Liver (tissue), 3 donors: Measurements from ENCODE around the gene CHTOP.

ENCODE experiments used
- FOXA1 ChIP-seq: IDR thresholded peaks from 2 replicates; pipeline ENCODE4 v1.6.1; 2016; ENCODE audit warnings: antibody characterized with exemption
- FOXA2 ChIP-seq: IDR thresholded peaks from 2 replicates; pipeline ENCODE4 v1.6.1; 2016; ENCODE audit warnings: antibody characterized with exemption
- GABPA ChIP-seq, 2 donors: IDR thresholded peaks in 1 of 2; conservative IDR thresholded peaks in 1 of 2; 2 replicates each; pipeline ENCODE4 v1.6.1; 2016; ENCODE audit warnings: antibody characterized with exemption in 2 of 2, mild to moderate bottlenecking in 1 of 2, moderate library complexity in 1 of 2
- HNF4G ChIP-seq: IDR thresholded peaks from 2 replicates; pipeline ENCODE4 v1.6.1; 2016; ENCODE audit warnings: antibody characterized with exemption
- JUND ChIP-seq, 2 donors: IDR thresholded peaks; 2 replicates each; pipeline ENCODE4 v1.6.1; 2016; ENCODE audit warnings: antibody characterized with exemption in 2 of 2
- RAD21 ChIP-seq, 2 donors: IDR thresholded peaks; 2 replicates each; pipeline ENCODE4 v1.6.1; 2016; ENCODE audit warnings: antibody characterized with exemption in 2 of 2, mild to moderate bottlenecking in 2 of 2
- SP1 ChIP-seq: IDR thresholded peaks from 2 replicates; pipeline ENCODE4 v1.6.1; 2018; ENCODE audit warnings: antibody characterized with exemption, mild to moderate bottlenecking
- TAF1 ChIP-seq: conservative IDR thresholded peaks from 2 replicates; pipeline ENCODE4 v1.6.1; 2016; ENCODE audit warnings: antibody characterized with exemption, mild to moderate bottlenecking
- YY1 ChIP-seq: IDR thresholded peaks from 2 replicates; pipeline ENCODE4 v1.6.1; 2016; ENCODE audit warnings: antibody characterized with exemption, mild to moderate bottlenecking
- TF ChIP-seq, protein P1 (sequence below): fragments of 150-350 bp; IDR thresholded peaks from 2 replicates; pipeline ENCODE4 v1.5.1; 2017; ENCODE audit warnings: improper control_type of control experiment, low read depth, low read length; ENCODE audit not compliant: missing input control
- TF ChIP-seq, protein P2 (sequence below): IDR thresholded peaks from 2 replicates; pipeline ENCODE4 v1.6.1; 2016; ENCODE audit warnings: antibody characterized with exemption, mild to moderate bottlenecking
- TF ChIP-seq, protein P3 (sequence below): IDR thresholded peaks from 2 replicates; pipeline ENCODE4 v1.6.1; 2016; ENCODE audit warnings: antibody characterized with exemption
- donor health status: healthy.
- donor health status: healthy.

DNA sequence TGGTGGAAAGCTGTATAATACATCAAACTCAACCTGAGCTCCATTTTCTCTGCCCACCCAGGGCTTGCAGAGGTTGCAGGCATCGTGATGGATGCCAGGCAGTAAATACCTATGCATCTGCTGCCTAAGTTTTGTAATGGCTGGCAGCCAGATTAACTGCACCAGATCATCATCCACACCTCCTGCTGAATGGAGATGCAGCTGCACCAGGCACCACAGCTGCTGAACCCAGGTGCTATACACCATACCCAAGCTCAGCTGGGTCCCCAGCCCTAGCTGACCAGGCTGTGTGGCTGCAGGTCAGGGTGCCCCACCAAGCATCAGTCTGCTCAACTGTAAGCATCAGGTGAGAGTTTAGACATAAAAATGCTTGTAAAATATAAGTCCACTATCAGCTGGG is 17.9 kb downstream of the CHTOP start:
- TF ChIP-seq, protein P1, sequence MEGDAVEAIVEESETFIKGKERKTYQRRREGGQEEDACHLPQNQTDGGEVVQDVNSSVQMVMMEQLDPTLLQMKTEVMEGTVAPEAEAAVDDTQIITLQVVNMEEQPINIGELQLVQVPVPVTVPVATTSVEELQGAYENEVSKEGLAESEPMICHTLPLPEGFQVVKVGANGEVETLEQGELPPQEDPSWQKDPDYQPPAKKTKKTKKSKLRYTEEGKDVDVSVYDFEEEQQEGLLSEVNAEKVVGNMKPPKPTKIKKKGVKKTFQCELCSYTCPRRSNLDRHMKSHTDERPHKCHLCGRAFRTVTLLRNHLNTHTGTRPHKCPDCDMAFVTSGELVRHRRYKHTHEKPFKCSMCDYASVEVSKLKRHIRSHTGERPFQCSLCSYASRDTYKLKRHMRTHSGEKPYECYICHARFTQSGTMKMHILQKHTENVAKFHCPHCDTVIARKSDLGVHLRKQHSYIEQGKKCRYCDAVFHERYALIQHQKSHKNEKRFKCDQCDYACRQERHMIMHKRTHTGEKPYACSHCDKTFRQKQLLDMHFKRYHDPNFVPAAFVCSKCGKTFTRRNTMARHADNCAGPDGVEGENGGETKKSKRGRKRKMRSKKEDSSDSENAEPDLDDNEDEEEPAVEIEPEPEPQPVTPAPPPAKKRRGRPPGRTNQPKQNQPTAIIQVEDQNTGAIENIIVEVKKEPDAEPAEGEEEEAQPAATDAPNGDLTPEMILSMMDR: no peak
- no peak for TF ChIP-seq TAF1
- no peak for TF ChIP-seq RAD21 (IDR thresholded peaks at IDR 0.05)
- TF ChIP-seq JUND (IDR thresholded peaks at IDR 0.05): no peak
- TF ChIP-seq FOXA1: no peak
- TF ChIP-seq, protein P2, sequence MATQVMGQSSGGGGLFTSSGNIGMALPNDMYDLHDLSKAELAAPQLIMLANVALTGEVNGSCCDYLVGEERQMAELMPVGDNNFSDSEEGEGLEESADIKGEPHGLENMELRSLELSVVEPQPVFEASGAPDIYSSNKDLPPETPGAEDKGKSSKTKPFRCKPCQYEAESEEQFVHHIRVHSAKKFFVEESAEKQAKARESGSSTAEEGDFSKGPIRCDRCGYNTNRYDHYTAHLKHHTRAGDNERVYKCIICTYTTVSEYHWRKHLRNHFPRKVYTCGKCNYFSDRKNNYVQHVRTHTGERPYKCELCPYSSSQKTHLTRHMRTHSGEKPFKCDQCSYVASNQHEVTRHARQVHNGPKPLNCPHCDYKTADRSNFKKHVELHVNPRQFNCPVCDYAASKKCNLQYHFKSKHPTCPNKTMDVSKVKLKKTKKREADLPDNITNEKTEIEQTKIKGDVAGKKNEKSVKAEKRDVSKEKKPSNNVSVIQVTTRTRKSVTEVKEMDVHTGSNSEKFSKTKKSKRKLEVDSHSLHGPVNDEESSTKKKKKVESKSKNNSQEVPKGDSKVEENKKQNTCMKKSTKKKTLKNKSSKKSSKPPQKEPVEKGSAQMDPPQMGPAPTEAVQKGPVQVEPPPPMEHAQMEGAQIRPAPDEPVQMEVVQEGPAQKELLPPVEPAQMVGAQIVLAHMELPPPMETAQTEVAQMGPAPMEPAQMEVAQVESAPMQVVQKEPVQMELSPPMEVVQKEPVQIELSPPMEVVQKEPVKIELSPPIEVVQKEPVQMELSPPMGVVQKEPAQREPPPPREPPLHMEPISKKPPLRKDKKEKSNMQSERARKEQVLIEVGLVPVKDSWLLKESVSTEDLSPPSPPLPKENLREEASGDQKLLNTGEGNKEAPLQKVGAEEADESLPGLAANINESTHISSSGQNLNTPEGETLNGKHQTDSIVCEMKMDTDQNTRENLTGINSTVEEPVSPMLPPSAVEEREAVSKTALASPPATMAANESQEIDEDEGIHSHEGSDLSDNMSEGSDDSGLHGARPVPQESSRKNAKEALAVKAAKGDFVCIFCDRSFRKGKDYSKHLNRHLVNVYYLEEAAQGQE: no peak
- TF ChIP-seq, protein P3, sequence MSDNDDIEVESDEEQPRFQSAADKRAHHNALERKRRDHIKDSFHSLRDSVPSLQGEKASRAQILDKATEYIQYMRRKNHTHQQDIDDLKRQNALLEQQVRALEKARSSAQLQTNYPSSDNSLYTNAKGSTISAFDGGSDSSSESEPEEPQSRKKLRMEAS: no peak
- no peak for TF ChIP-seq YY1
- no peak for TF ChIP-seq SP1
- TF ChIP-seq HNF4G: no peak
- TF ChIP-seq GABPA (IDR thresholded peaks at IDR 0.05 in 1 of 2, conservative IDR thresholded peaks at IDR 0.05 in 1 of 2): no peak
- TF ChIP-seq FOXA2: no peak
